K562 (cell line): Measurements from ENCODE around the gene ACAD10. TPM values are rescaled to one million over a fixed set of nuclear protein-coding genes. Genes with fewer than 3 reads are reported as not detected.

Source experiments
- BHLHE40 ChIP-seq: IDR thresholded peaks from 2 replicates; pipeline ENCODE4 v1.6.1; 2011; ENCODE audit warnings: low read length, improper control_type of control experiment
- BRD4 ChIP-seq: fragments of 200-600 bp; sonication (generic); IDR thresholded peaks from 2 replicates; pipeline ENCODE4 v1.6.1; 2017; ENCODE audit warnings: inconsistent platforms
- CBFA2T3 ChIP-seq: fragments of 450-650 bp; IDR thresholded peaks from 2 replicates; pipeline ENCODE4 v1.6.1; 2017
- GABPB1 ChIP-seq: sonication (generic); formaldehyde crosslinking; IDR thresholded peaks from 2 replicates; pipeline ENCODE4 v1.8.0; 2022; ENCODE audit warnings: mild to moderate bottlenecking, missing genetic modification reagents
- HEY1 ChIP-seq: fragments of 250-450 bp; sonication (Bioruptor Pico); IDR thresholded peaks from 2 replicates; pipeline ENCODE4 v1.5.0; 2020; ENCODE audit warnings: mild to moderate bottlenecking, moderate library complexity, borderline replicate concordance
- HNRNPLL ChIP-seq: fragments of 200-400 bp; formaldehyde crosslinking; IDR thresholded peaks from 2 replicates; pipeline ENCODE4 v1.6.1; 2017; ENCODE audit warnings: low read length, low read depth, mild to moderate bottlenecking; ENCODE audit not compliant: poor library complexity, severe bottlenecking
- L3MBTL2 ChIP-seq: fragments of 450-650 bp; IDR thresholded peaks from 2 replicates; pipeline ENCODE4 v1.6.1; 2016; ENCODE audit warnings: mild to moderate bottlenecking, moderate library complexity
- MAZ ChIP-seq, 2 experiments: fragments of 450-650 bp in 1 of 2; sonication (generic) in 1 of 2; formaldehyde crosslinking; IDR thresholded peaks in 1 of 2; conservative IDR thresholded peaks in 1 of 2; 2 replicates each; pipeline versions ENCODE4 v1.4.0 to v1.5.0; 2020; ENCODE audit warnings: mild to moderate bottlenecking in 1 of 2, missing genetic modification reagents in 1 of 2
- MNT ChIP-seq, 2 experiments: fragments of 450-650 bp; conservative IDR thresholded peaks; 2 replicates each; pipeline ENCODE4 v1.6.1; 2017; ENCODE audit warnings: mild to moderate bottlenecking in 2 of 2, moderate library complexity in 2 of 2
- NFRKB ChIP-seq: fragments of 450-650 bp; IDR thresholded peaks from 2 replicates; pipeline ENCODE4 v1.6.1; 2016; ENCODE audit warnings: low read depth
- RBFOX2 ChIP-seq: fragments of 200-400 bp; formaldehyde crosslinking; IDR thresholded peaks from 2 replicates; pipeline ENCODE4 v1.6.1; 2017; ENCODE audit warnings: low read depth, mild to moderate bottlenecking, low read length, moderate library complexity
- STAT5A ChIP-seq: IDR thresholded peaks from 2 replicates; pipeline ENCODE4 v1.6.1; 2012; ENCODE audit warnings: low read length, inconsistent platforms, borderline replicate concordance
- TAF7 ChIP-seq: fragments of 450-650 bp; IDR thresholded peaks from 2 replicates; pipeline ENCODE4 v1.6.1; 2016; ENCODE audit warnings: missing genetic modification characterization, missing compliant biosample characterization
- TAF9B ChIP-seq: fragments of 450-650 bp; IDR thresholded peaks from 2 replicates; pipeline ENCODE4 v1.6.1; 2018; ENCODE audit warnings: mild to moderate bottlenecking; ENCODE audit not compliant: partially characterized antibody
- TAL1 ChIP-seq: fragments of 450-650 bp; IDR thresholded peaks from 2 replicates; pipeline ENCODE4 v1.6.1; 2016; ENCODE audit warnings: mild to moderate bottlenecking
- TARDBP ChIP-seq: fragments of 450-650 bp; IDR thresholded peaks from 2 replicates; pipeline ENCODE4 v1.6.1; 2016
- TEAD1 ChIP-seq, 2 experiments: fragments of 450-650 bp in 1 of 2; sonication (generic) in 1 of 2; formaldehyde crosslinking; IDR thresholded peaks; 2 replicates each; pipeline versions ENCODE4 v1.4.0 to v1.8.0; 2020 to 2022; ENCODE audit warnings: mild to moderate bottlenecking in 2 of 2, missing genetic modification reagents in 1 of 2
- USF2 ChIP-seq: sonication (generic); formaldehyde crosslinking; IDR thresholded peaks from 2 replicates; pipeline ENCODE4 v1.5.0; 2020; ENCODE audit warnings: missing genetic modification reagents
- VEZF1 ChIP-seq: fragments of 200-800 bp; sonication (Bioruptor generic); IDR thresholded peaks from 2 replicates; pipeline ENCODE4 v1.6.1; 2017; ENCODE audit warnings: missing genetic modification characterization, missing compliant biosample characterization
- polyA plus RNA-seq, 8 experiments: library from polyadenylated mRNA; depleted of rRNA in 4 of 8; stranded (reverse) in 5 of 8; unstranded in 3 of 8; fragments of >200 nt; fragmentation: Nextera tagmentation in 2 of 8; fragmentation: Illumina TruSeq in 1 of 8; extraction: Ambion mirVana in 2 of 8; extraction: Trizol in 1 of 8; gene quantifications; 2 replicates each; pipeline versions ENCODE4 v1.2.1 to v1.2.3, GENCODE V29; 2011 to 2014; ENCODE audit warnings: inconsistent platforms in 1 of 8, missing spikeins in 1 of 8
- total RNA-seq, 7 experiments: library from RNA; depleted of rRNA in 6 of 7; stranded (reverse); fragments of >200 nt in 6 of 7; fragmentation: Illumina TruSeq in 2 of 7; extraction: Trizol in 2 of 7; gene quantifications; 2 replicates each; pipeline versions ENCODE4 v1.2.1 to v1.2.3, GENCODE V29; 2011 to 2021; ENCODE audit warnings: low replicate concordance in 1 of 7
- TF ChIP-seq, protein P1 (sequence below): IDR thresholded peaks from 2 replicates; pipeline ENCODE4 v1.6.1; 2016; ENCODE audit warnings: missing genetic modification characterization, missing compliant biosample characterization
- TF ChIP-seq, protein P2 (sequence below), 3 experiments: fragments of 200-800 bp in 1 of 3; sonication (Bioruptor generic) in 1 of 3; sonication (generic) in 1 of 3; formaldehyde crosslinking in 1 of 3; IDR thresholded peaks; 2 replicates each; pipeline versions ENCODE4 v1.6.1 to v1.8.0; 2016 to 2022; ENCODE audit warnings: mild to moderate bottlenecking in 2 of 3, missing compliant biosample characterization in 2 of 3, missing genetic modification characterization in 2 of 3, missing genetic modification reagents in 1 of 3

Gene ACAD10
- total and polyA plus RNA-seq, 9 of the 15 experiments (the other 6 are each of a cell fraction or from before 2014, with no cell fraction given) = 2.3 to 19.2 (median 12.0) TPM

- TF ChIP-seq HEY1 (CRISPR knock-in tag) = no peak
- TF ChIP-seq GABPB1 (CRISPR knock-in tag) = no peak
- TF ChIP-seq RBFOX2 = peak; percentile 69
- TF ChIP-seq MNT (conservative IDR thresholded peaks at IDR 0.05) = peak; percentile 94 to 95
- peak in 1 of 2 experiments; percentile 18; a peak in 1 of 4 replicates for TF ChIP-seq MAZ (CRISPR knock-in tag; conservative IDR thresholded peaks at IDR 0.05 in 1 of 2, IDR thresholded peaks at IDR 0.05 in 1 of 2)
- peak; percentile 95 for TF ChIP-seq CBFA2T3
- TF ChIP-seq BRD4 = no peak
- TF ChIP-seq TAF7 (tag) = peak; percentile 46; the same call in 1 of the 2 replicates
- TF ChIP-seq, protein P1, sequence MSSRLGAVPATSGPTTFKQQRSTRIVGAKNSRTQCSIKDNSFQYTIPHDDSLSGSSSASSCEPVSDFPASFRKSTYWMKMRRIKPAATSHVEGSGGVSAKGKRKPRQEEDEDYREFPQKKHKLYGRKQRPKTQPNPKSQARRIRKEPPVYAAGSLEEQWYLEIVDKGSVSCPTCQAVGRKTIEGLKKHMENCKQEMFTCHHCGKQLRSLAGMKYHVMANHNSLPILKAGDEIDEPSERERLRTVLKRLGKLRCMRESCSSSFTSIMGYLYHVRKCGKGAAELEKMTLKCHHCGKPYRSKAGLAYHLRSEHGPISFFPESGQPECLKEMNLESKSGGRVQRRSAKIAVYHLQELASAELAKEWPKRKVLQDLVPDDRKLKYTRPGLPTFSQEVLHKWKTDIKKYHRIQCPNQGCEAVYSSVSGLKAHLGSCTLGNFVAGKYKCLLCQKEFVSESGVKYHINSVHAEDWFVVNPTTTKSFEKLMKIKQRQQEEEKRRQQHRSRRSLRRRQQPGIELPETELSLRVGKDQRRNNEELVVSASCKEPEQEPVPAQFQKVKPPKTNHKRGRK (tag) = no peak
- TF ChIP-seq TAF9B = peak; percentile 56
- TF ChIP-seq STAT5A = peak; percentile 69
- TF ChIP-seq, protein P2, sequence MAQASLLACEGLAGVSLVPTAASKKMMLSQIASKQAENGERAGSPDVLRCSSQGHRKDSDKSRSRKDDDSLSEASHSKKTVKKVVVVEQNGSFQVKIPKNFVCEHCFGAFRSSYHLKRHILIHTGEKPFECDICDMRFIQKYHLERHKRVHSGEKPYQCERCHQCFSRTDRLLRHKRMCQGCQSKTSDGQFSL (CRISPR knock-in tag; IDR thresholded peaks at IDR 0.05) = peak; percentile 80
- TF ChIP-seq, protein P2 (tag; IDR thresholded peaks at IDR 0.05) = peak in 1 of 2 experiments; percentile 65; a peak in 2 of 4 replicates
- peak; percentile 50 for TF ChIP-seq USF2 (CRISPR knock-in tag)
- TF ChIP-seq TEAD1 (CRISPR knock-in tag; IDR thresholded peaks at IDR 0.05) = no peak
- TF ChIP-seq NFRKB = peak; percentile 81
- TF ChIP-seq L3MBTL2 = peak; percentile 88
- no peak for TF ChIP-seq TARDBP
- TF ChIP-seq TAL1 = peak; percentile 88
- peak; percentile 70 for TF ChIP-seq VEZF1
- no peak for TF ChIP-seq HNRNPLL
- TF ChIP-seq BHLHE40 = 0 out of 2 replicates have a peak, but pooled peaks have one; percentile 8
Observed at GRCh38 chr12:111636209-111636945, 49.5 kb upstream of the ACAD10 start (continued).
